Panc1 (cell line): ENCODE data around the gene DVL1. TPM values are rescaled to one million over a fixed set of nuclear protein-coding genes. Genes with fewer than 3 reads are reported as not detected.
A peak's percentile ranks its signal among the peaks of the same experiment; 100 is the strongest.

Source experiments
- ATAC-seq: fragments of 200-7000 bp; cut with Tn5 transposase; 2 replicates; pipeline ENCODE4 v1.9.1; 2020; ENCODE audit warnings: mild to moderate bottlenecking, moderate library complexity
- BruUV-seq: library from RNA; stranded (reverse); fragments of 400-500 nt; replicated peaks from 2 replicates; lab custom pipeline; 2021; lab: Mats Ljungman, UMichigan
- CTCF ChIA-PET: fragments of 300-600 bp; sonication (Branson Sonifier 250); formaldehyde crosslinking; loops from one replicate; lab custom pipeline; 2022; ENCODE audit warnings: antibody characterized with exemption; lab: Charles Lee
- POLR2A ChIA-PET: fragments of 300-600 bp; sonication (Branson Sonifier 250); formaldehyde crosslinking; loops from one replicate; lab custom pipeline; 2022; ENCODE audit warnings: antibody characterized with exemption; lab: Charles Lee
- DNase-seq: peaks from one replicate; pipeline ENCODE4 v3.0.0-alpha.2; 2010; ENCODE audit warnings: low read depth, low spot score
- H3K27ac ChIP-seq: 2 replicates; pipeline ENCODE4 v1.5.1; 2011; ENCODE audit warnings: mild to moderate bottlenecking, low read length, inconsistent platforms
- H3K27me3 ChIP-seq: fragments of 200-500 bp; sonication (Bioruptor generic); 2 replicates; pipeline ENCODE4 v1.6.0; 2014; ENCODE audit warnings: low read length, inconsistent platforms; ENCODE audit not compliant: control insufficient read depth, insufficient read depth
- H3K36me3 ChIP-seq: fragments of 200-500 bp; sonication (Bioruptor generic); 2 replicates; pipeline ENCODE4 v1.5.1; 2014; ENCODE audit warnings: inconsistent platforms, mild to moderate bottlenecking, low read length, moderate library complexity; ENCODE audit not compliant: control insufficient read depth, insufficient read depth
- H3K4me1 ChIP-seq: 2 replicates; pipeline ENCODE4 v1.5.1; 2011; ENCODE audit warnings: inconsistent platforms, mild to moderate bottlenecking, low read length, moderate library complexity; ENCODE audit not compliant: control insufficient read depth, insufficient read depth
- H3K4me3 ChIP-seq, 2 experiments: 2 replicates each; pipeline ENCODE4 v1.5.1; 2011 to 2012; ENCODE audit warnings: low read depth in 2 of 2, low read length in 2 of 2, mild to moderate bottlenecking in 2 of 2, inconsistent platforms in 1 of 2, moderate library complexity in 1 of 2
- H3K9me3 ChIP-seq: fragments of 200-500 bp; sonication (Bioruptor generic); 2 replicates; pipeline ENCODE4 v1.5.1; 2014; ENCODE audit warnings: low read depth, mild to moderate bottlenecking, inconsistent platforms, low read length, moderate library complexity; ENCODE audit not compliant: control insufficient read depth, insufficient read depth
- CTCF ChIP-seq: fragments of 450-650 bp; IDR thresholded peaks from 2 replicates; pipeline ENCODE4 v1.5.1; 2017; ENCODE audit warnings: mild to moderate bottlenecking
- POLR2AphosphoS5 ChIP-seq: IDR thresholded peaks from 2 replicates; pipeline ENCODE4 v1.6.1; 2012; ENCODE audit warnings: mild to moderate bottlenecking, low read depth, low read length, moderate library complexity
- REST ChIP-seq, 2 experiments: IDR thresholded peaks; 2 replicates each; pipeline ENCODE4 v1.6.1; 2011 to 2012; ENCODE audit warnings: low read depth in 2 of 2, control low read depth in 1 of 2, low read length in 1 of 2, mild to moderate bottlenecking in 1 of 2, moderate library complexity in 1 of 2; ENCODE audit not compliant: insufficient read depth in 1 of 2
- SIN3A ChIP-seq: IDR thresholded peaks from 2 replicates; pipeline ENCODE4 v1.6.1; 2012; ENCODE audit warnings: low read depth, mild to moderate bottlenecking, low read length, moderate library complexity, borderline replicate concordance; ENCODE audit not compliant: insufficient read depth
- TCF7L2 ChIP-seq: IDR thresholded peaks from 2 replicates; pipeline ENCODE4 v1.6.1; 2011; ENCODE audit warnings: mild to moderate bottlenecking, low read depth, low read length, inconsistent platforms
- in situ Hi-C: cut with HindIII; loops from 2 replicates; pipeline ENCODE4 v1.10.0; 2016; ENCODE audit warnings: low sequenced_read_pairs, low pct_unique_long_range_greater_than_20kb
- intact Hi-C: fragments of 100-400 bp; cut with micrococcal nuclease; formaldehyde crosslinking; loops from one replicate; pipeline ENCODE4 v1.10.0; 2022; ENCODE audit not compliant: unreplicated experiment
- total RNA-seq: library from RNA; stranded (reverse); gene quantifications from one replicate; pipeline ENCODE4 v1.2.1, GENCODE V29; 2021; ENCODE audit not compliant: unreplicated experiment

Gene DVL1
- total RNA-seq, 1 experiment from 2014 or later = 144 TPM

DNA sequence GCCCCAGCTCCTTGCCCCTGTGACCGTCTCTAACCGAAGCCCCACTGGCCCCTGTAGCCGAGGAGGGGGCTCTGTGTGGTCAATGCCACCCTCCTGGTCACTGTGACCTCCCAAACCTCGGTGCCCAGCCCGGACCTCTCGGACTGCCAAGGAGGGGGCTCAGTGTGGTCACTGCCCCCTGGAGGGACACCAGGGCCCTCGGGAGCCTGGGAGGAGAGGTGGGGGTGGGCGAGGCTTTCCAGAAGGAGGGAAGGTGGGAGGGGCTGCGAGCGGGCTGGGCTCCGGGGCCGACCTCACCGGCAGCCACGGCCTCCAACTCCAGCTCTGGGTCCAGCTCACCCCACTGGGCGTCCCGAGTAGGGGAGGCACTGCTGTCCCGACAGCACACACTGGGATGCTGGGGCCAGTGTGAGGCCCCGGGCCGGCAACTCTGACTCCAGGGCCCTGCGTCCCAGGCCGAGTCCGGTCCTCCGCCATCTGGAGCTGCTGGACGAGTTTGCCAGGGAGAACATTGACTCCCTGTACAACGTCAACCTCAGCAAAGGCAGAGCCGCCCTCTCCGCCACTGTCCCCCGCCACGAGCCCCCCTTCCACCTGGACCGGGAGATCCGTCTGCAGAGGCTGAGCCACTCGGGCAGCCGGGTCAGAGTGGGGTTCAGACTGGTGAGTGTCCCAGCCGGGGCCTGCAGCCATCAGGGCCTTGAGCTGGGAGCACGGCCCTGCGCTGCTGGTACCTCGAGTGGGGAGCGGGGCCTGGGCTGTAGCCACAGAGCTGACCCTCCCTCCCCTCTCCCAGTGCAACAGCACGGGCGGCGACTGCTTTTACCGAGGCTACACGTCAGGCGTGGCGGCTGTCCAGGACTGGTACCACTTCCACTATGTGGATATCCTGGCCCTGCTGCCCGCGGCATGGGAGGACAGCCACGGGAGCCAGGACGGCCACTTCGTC, 62.6 kb downstream of the DVL1 start:
- Histone ChIP-seq H3K27ac (no peak overlapping the region), H3K36me3 (no peaks in the 10 kb centered on the region), H3K4me1 (peaks cover 25% of the 10 kb centered on the region), H3K27me3 (no peaks in the 10 kb centered on the region), H3K4me3 (no peak overlapping the region), H3K9me3 (no peaks in the 10 kb centered on the region)
- ChIA-PET CTCF (no interaction called here), POLR2A (no interaction called here)
- DNase-seq = no peak
- no peak for TF ChIP-seq POLR2AphosphoS5
- TF ChIP-seq REST (IDR thresholded peaks at IDR 0.05; ENCODE audit: insufficient read depth in 1 of 2, low read depth in 2 of 2, low read length in 1 of 2) = no peak
- no peak for TF ChIP-seq CTCF
- TF ChIP-seq SIN3A = no peak
- TF ChIP-seq TCF7L2 = no peak
- intact Hi-C loops (no loop called here), in situ Hi-C loops (no loop called here)
- no peak for ATAC-seq
- BruUV-seq = no TSS peak

DNA sequence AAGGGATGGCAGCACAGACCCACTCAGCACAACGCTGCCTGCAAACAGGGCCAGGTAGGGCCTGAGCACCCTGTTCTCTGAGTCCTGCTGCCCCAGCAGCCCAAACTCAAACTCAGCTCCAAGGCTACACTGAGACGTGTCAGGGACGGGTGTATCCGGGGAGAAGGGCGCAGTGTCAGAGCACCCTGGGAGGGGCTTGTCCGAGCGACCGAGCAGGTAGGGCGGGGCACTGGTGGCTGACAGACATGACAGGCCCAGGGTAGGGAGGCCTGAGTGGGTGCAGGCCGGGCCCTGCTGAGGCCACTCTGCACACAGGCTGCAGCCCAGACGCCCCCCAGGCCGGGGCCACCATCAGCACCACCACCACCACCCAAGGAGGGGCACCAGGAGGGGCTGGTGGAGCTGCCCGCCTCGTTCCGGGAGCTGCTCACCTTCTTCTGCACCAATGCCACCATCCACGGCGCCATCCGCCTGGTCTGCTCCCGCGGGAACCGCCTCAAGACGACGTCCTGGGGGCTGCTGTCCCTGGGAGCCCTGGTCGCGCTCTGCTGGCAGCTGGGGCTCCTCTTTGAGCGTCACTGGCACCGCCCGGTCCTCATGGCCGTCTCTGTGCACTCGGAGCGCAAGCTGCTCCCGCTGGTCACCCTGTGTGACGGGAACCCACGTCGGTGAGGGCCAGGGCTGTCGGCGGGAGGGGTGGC, 63.5 kb downstream of the DVL1 start:
- TF ChIP-seq CTCF (no peak), REST (IDR thresholded peaks at IDR 0.05; ENCODE audit: insufficient read depth in 1 of 2, low read depth in 2 of 2, low read length in 1 of 2) (no peak), TCF7L2 (no peak), SIN3A (no peak), POLR2AphosphoS5 (no peak)
- Histone ChIP-seq H3K27me3 (no peaks in the 10 kb centered on the region), H3K27ac (no peak overlapping the region), H3K4me3 (no peak overlapping the region), H3K4me1 (peaks cover 22% of the 10 kb centered on the region), H3K36me3 (no peaks in the 10 kb centered on the region), H3K9me3 (no peaks in the 10 kb centered on the region)
- BruUV-seq = no TSS peak
- ChIA-PET CTCF (no interaction called here), POLR2A (no interaction called here)
- in situ Hi-C loops (no loop called here), intact Hi-C loops (no loop called here)
- DNase-seq (no peak), ATAC-seq (peak; percentile 14; the same call in 1 of the 2 replicates)
